Endothelial cell of umbilical vein (primary cell): ENCODE results near the gene ASXL2. TPM values are rescaled to one million over a fixed set of nuclear protein-coding genes. Genes with fewer than 3 reads are reported as not detected.

Experiments
- BruUV-seq: library from RNA; stranded (reverse); fragments of 400-500 nt; replicated peaks from 2 replicates; lab custom pipeline; 2021; lab: Mats Ljungman, UMichigan
- CTCF ChIA-PET: fragments of 300-600, 350-600 bp; sonication (Branson Sonifier 250); formaldehyde crosslinking; loops from one replicate; lab custom pipeline; 2021; ENCODE audit warnings: antibody characterized with exemption, inconsistent platforms; lab: Charles Lee
- POLR2A ChIA-PET: fragments of 300-600, 350-600 bp; sonication (Branson Sonifier 250); formaldehyde crosslinking; loops from one replicate; lab custom pipeline; 2021; ENCODE audit warnings: antibody characterized with exemption, inconsistent platforms; lab: Charles Lee
- DNase-seq: peaks from one replicate; pipeline ENCODE4 v3.0.0-alpha.2; 2011; ENCODE audit warnings: low read depth, low spot score
- FAIRE-seq: peaks from 2 replicates; lab custom pipeline; 2011; peaks lifted over from hg19 to GRCh38; lab: Jason Lieb, UNC
- H2AFZ ChIP-seq: 2 replicates; pipeline ENCODE4 v1.6.0; 2012; ENCODE audit warnings: low read depth, low read length, control low read depth, inconsistent platforms
- H3K27ac ChIP-seq: 2 replicates; pipeline ENCODE4 v1.5.1; 2011; ENCODE audit warnings: low read depth, mild to moderate bottlenecking, control low read depth, low read length, moderate library complexity; ENCODE audit not compliant: insufficient read depth
- H3K27me3 ChIP-seq, 2 experiments: 2 replicates each; pipeline versions ENCODE4 v1.6.0 to v1.6.1; 2011; ENCODE audit warnings: low read length in 2 of 2, mixed read lengths in 1 of 2; ENCODE audit not compliant: control insufficient read depth in 2 of 2, insufficient read depth in 2 of 2
- H3K36me3 ChIP-seq, 2 experiments: 2 replicates in 1 of 2; 3 replicates in 1 of 2; pipeline ENCODE4 v1.5.1; 2011; ENCODE audit warnings: low read length in 2 of 2, mild to moderate bottlenecking in 1 of 2, moderate library complexity in 1 of 2; ENCODE audit not compliant: control insufficient read depth in 2 of 2, insufficient read depth in 2 of 2; ENCODE audit errors: extremely low read depth in 1 of 2
- H3K4me1 ChIP-seq: 3 replicates; pipeline ENCODE4 v1.5.1; 2011; ENCODE audit warnings: mild to moderate bottlenecking, low read length; ENCODE audit not compliant: control insufficient read depth, insufficient read depth; ENCODE audit errors: extremely low read depth
- H3K4me2 ChIP-seq: 2 replicates; pipeline ENCODE4 v1.6.1; 2011; ENCODE audit warnings: low read length, control low read depth, mixed read lengths; ENCODE audit not compliant: insufficient read depth
- H3K4me3 ChIP-seq, 3 experiments: fragments of 200-600 bp in 1 of 3; sonication (generic), shearing (Covaris generic) in 1 of 3; replicated peaks in 1 of 3; 2 replicates each; pipeline ENCODE4 v1.5.1; 2011 to 2016; ENCODE audit warnings: control low read depth in 3 of 3, low read length in 3 of 3, mild to moderate bottlenecking in 2 of 3, inconsistent platforms in 1 of 3, low read depth in 1 of 3, moderate library complexity in 1 of 3; ENCODE audit not compliant: insufficient read depth in 1 of 3
- H3K79me2 ChIP-seq: 2 replicates; pipeline ENCODE4 v1.6.0; 2012; ENCODE audit warnings: low read length, inconsistent platforms; ENCODE audit not compliant: control insufficient read depth, insufficient read depth
- H3K9ac ChIP-seq: replicated peaks from 2 replicates; pipeline ENCODE3; 2011; ENCODE audit warnings: low read length, control low read depth; ENCODE audit not compliant: insufficient read depth; ENCODE audit errors: extremely low read depth
- H3K9me1 ChIP-seq: replicated peaks from 3 replicates; pipeline ENCODE4 v1.6.0; 2011; ENCODE audit warnings: mild to moderate bottlenecking, low read length; ENCODE audit not compliant: control insufficient read depth, insufficient read depth; ENCODE audit errors: extremely low read depth
- H3K9me3 ChIP-seq: replicated peaks from 2 replicates; pipeline ENCODE4 v1.5.1; 2012; ENCODE audit warnings: low read length, inconsistent platforms; ENCODE audit not compliant: control insufficient read depth, insufficient read depth
- H4K20me1 ChIP-seq: replicated peaks from 2 replicates; pipeline ENCODE3; 2011; ENCODE audit warnings: mild to moderate bottlenecking, low read length; ENCODE audit not compliant: control insufficient read depth, insufficient read depth; ENCODE audit errors: extremely low read depth
- CTCF ChIP-seq, 2 donors: IDR thresholded peaks; 1 replicate in 1 of 2; 2 replicates in 1 of 2; pipeline ENCODE4 v1.5.1; 2011; ENCODE audit warnings: low read length in 2 of 2, mild to moderate bottlenecking in 2 of 2, moderate library complexity in 2 of 2, control low read depth in 1 of 2, inconsistent platforms in 1 of 2, low read depth in 1 of 2; ENCODE audit not compliant: insufficient read depth in 1 of 2; ENCODE audit errors: extremely low read depth in 1 of 2
- EZH2 ChIP-seq: IDR thresholded peaks from 2 replicates; pipeline ENCODE4 v1.6.1; 2012; ENCODE audit warnings: borderline replicate concordance, low read depth, mild to moderate bottlenecking, moderate library complexity, low read length, inconsistent platforms; ENCODE audit not compliant: severe bottlenecking
- FOS ChIP-seq: IDR thresholded peaks from 2 replicates; pipeline ENCODE4 v1.6.1; 2011; ENCODE audit warnings: mild to moderate bottlenecking, low read length, moderate library complexity, borderline replicate concordance; ENCODE audit not compliant: insufficient read depth
- GATA2 ChIP-seq: IDR thresholded peaks from 2 replicates; pipeline ENCODE4 v1.7.0; 2011; ENCODE audit warnings: low read depth, mild to moderate bottlenecking, moderate library complexity, mixed read lengths, low read length; ENCODE audit not compliant: insufficient read length, insufficient read depth
- JUN ChIP-seq: IDR thresholded peaks from 2 replicates; pipeline ENCODE4 v1.6.1; 2011; ENCODE audit warnings: borderline replicate concordance, low read depth; ENCODE audit not compliant: insufficient read length, insufficient read depth
- MAX ChIP-seq: IDR thresholded peaks from 2 replicates; pipeline ENCODE4 v1.6.1; 2011; ENCODE audit not compliant: insufficient read depth, insufficient read length
- MYC ChIP-seq: IDR thresholded peaks from one replicate; pipeline ENCODE4 v1.6.1; 2011; ENCODE audit warnings: mild to moderate bottlenecking, low read depth, low read length
- POLR2A ChIP-seq: IDR thresholded peaks from 2 replicates; pipeline ENCODE4 v1.6.1; 2012; ENCODE audit warnings: low read depth, mild to moderate bottlenecking, control low read depth, low read length
- POLR2AphosphoS5 ChIP-seq: IDR thresholded peaks from 2 replicates; pipeline ENCODE4 v1.6.1; 2012; ENCODE audit warnings: low read depth, mild to moderate bottlenecking, control low read depth, low read length, moderate library complexity; ENCODE audit not compliant: insufficient read depth
- dilution Hi-C: fragments of 300-500 bp; cut with MboI; formaldehyde crosslinking; loops from one replicate; pipeline ENCODE4 v1.15.0; 2019; ENCODE audit warnings: low sequenced_read_pairs; ENCODE audit not compliant: extremely low pct_ligation_motif_present
- intact Hi-C: fragments of 100-400 bp; cut with micrococcal nuclease; formaldehyde crosslinking; loops from one replicate; pipeline ENCODE4 v1.10.0; 2022
- polyA plus RNA-seq, 4 experiments: library from polyadenylated mRNA; depleted of rRNA in 3 of 4; stranded (reverse) in 3 of 4; unstranded in 1 of 4; fragments of >200 nt; gene quantifications; 2 replicates each; pipeline versions ENCODE4 v1.2.1 to v1.2.3, GENCODE V29; 2011 to 2012; ENCODE audit warnings: missing spikeins in 1 of 4
- total RNA-seq: library from RNA; stranded (reverse); gene quantifications from 2 replicates; pipeline ENCODE4 v1.2.3, GENCODE V29; 2021

The ASXL2 gene
- total and polyA plus RNA-seq, 2 donors (not counting 3 experiments of a cell fraction or from before 2014, with no cell fraction given) = 6.1 to 33.8 TPM

- Histone ChIP-seq H3K27me3 (no peaks in the 10 kb centered on the region), H3K9me3 (no peaks in the 10 kb centered on the region), H3K9ac (no peak overlapping the region), H3K79me2 (peaks cover 23% of the 10 kb centered on the region), H3K9me1 (no peaks in the 10 kb centered on the region), H3K36me3 (no peaks in the 10 kb centered on the region), H2AFZ (no peak overlapping the region), H3K27ac (no peak overlapping the region), H3K4me3 (no peak overlapping the region), H3K4me1 (no peaks in the 10 kb centered on the region), H3K4me2 (no peak overlapping the region), H4K20me1 (no peaks in the 10 kb centered on the region)
- POLR2A ChIA-PET = no interaction called here
- no peak for TF ChIP-seq MAX
- TF ChIP-seq EZH2 = no peak
- no peak for TF ChIP-seq POLR2AphosphoS5
- no peak for TF ChIP-seq GATA2
- no peak for TF ChIP-seq POLR2A
- no peak for TF ChIP-seq JUN
- TF ChIP-seq FOS = no peak
- no peak for TF ChIP-seq CTCF (IDR thresholded peaks at IDR 0.05; ENCODE audit: extremely low read depth in 1 of 2, insufficient read depth in 1 of 2, low read depth in 1 of 2, low read length in 2 of 2)
- no peak for TF ChIP-seq MYC
- dilution Hi-C loops (no loop called here), intact Hi-C loops (no loop called here)
- CTCF ChIA-PET = interaction anchor here (0.8 to 1.6 kb wide), 5 partner anchors 9 to 203 kb away, joined by 3 to 4 read pairs (median 3); no protein-coding TSS in a partner anchor
- DNase-seq (no peak), FAIRE-seq (no peak)
- BruUV-seq = no TSS peak
These were observed 67.9 kb downstream of the ASXL2 start for GRCh38 chr2:25810428-25810827.
